Neural progenitor cell (in vitro differentiated cells): Measurements from ENCODE around the gene GINS1.

Experiments used
- EZH2 ChIP-seq: fragments of 200-600 bp; sonication (generic); IDR thresholded peaks from 2 replicates; pipeline ENCODE4 v1.6.1; 2017; ENCODE audit warnings: antibody characterized with exemption, mild to moderate bottlenecking, moderate library complexity
- EZH2phosphoT487 ChIP-seq: fragments of 200-600 bp; sonication (generic); IDR thresholded peaks from 2 replicates; pipeline ENCODE4 v1.6.1; 2017; ENCODE audit warnings: antibody characterized with exemption
- TF ChIP-seq, protein P1 (sequence below): fragments of 200-600 bp; sonication (generic); IDR thresholded peaks from 2 replicates; pipeline ENCODE4 v1.5.1; 2017; ENCODE audit warnings: antibody characterized with exemption, mild to moderate bottlenecking

DNA sequence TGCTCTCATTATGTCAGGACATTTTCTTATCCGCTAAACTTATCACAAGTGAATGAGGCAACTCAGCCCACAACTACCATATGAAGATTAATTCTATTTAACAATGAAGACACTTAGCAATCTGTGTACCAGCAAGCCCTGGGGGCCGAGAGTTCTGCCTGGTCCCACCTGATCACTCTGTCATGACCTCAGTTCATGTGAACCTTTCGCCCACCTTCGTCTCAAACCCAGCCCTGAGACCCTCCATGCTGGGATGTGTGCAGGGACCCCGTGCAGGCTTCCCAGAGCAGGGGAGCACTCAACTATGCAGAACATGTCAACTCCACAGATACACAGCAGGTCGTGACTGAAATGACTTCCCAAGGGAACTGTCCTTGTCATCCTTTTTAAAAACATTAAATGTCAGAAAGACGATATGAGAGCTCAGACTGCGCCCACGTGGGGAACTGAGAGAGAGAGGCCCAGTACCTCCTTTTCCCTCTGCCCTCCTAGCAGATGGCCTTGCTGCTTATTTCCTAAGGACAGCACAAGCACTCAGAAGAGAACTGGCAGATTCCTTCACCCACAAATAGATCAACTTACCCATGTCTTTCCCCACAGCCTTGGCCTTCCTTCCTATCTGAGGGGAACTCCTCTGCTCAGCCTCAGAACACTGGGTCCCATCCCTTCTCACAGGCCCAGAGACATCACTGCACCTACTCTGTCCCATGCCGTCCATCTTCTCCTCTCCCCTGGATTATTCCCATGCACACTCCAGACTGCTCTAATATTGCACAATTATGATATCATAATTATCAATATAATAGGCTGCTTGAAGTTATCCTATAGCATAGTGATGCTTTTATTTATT, 28.4 kb upstream of the GINS1 start:
- TF ChIP-seq EZH2 (no peak), EZH2phosphoT487 (no peak)
- TF ChIP-seq, protein P1, sequence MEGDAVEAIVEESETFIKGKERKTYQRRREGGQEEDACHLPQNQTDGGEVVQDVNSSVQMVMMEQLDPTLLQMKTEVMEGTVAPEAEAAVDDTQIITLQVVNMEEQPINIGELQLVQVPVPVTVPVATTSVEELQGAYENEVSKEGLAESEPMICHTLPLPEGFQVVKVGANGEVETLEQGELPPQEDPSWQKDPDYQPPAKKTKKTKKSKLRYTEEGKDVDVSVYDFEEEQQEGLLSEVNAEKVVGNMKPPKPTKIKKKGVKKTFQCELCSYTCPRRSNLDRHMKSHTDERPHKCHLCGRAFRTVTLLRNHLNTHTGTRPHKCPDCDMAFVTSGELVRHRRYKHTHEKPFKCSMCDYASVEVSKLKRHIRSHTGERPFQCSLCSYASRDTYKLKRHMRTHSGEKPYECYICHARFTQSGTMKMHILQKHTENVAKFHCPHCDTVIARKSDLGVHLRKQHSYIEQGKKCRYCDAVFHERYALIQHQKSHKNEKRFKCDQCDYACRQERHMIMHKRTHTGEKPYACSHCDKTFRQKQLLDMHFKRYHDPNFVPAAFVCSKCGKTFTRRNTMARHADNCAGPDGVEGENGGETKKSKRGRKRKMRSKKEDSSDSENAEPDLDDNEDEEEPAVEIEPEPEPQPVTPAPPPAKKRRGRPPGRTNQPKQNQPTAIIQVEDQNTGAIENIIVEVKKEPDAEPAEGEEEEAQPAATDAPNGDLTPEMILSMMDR, result no peak
